CMK (cell line): Measurements from ENCODE around the gene CADM1.

Experiments used
- DNase-seq: peaks from one replicate; pipeline ENCODE4 v3.0.0-alpha.2; 2010; ENCODE audit warnings: low read depth

Gene CADM1

DNA sequence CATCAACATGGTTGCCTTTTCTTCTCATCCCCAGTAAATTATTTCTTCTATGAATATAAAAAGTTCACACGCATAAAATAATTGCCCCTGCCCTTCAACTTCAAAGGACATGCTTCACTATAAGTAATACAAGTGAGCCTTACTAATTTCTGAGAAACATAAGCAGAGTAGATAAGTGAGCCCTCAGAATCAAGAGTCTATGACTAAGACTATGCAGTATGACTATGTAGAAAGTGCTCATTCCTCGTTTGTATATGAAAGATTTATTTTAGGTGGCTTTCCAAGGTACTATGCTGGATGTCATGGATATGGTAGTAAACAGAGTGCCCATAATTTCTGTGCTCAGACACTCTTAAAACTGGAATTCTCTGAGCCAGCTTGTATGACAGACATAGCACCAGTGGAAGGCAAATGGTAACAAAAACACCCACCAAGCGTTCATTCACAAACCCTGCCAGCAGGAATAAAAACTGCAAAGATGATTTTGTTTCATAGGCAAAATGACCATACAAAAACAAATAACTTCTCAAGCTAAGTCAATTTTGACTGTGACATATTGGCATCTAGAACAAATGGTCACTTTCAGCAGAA is 189.8 kb downstream of the CADM1 start:
- no peak for DNase-seq

DNA sequence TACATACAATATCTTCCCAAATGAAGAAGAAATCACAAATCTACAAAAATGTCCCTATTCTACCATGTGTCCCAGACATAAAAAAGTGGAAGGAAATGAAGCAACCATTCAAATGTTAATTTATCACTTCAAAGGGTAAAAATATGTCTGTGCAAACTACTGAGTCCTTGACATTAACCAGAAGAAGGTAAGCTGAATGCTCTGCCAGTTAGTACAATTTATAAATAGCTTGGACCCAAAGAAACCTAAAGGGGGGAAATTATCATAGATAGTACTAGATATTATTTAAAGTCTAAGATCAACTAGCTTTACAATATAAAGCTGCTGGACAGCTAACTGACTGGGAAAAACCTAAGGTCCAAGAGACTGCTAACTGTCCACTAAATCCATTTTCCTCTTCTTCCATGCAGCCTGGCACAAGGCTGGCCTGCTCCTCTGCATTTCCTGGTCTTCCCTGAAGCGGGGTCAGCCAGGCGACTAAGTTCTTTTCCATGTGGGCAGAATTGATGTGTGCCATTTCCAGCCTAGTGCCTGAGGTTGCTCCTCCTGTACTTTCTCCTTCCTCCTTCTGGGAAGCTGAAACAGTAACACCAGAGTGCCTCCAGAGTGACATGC is 190.9 kb downstream of the CADM1 start:
- DNase-seq, result no peak

DNA sequence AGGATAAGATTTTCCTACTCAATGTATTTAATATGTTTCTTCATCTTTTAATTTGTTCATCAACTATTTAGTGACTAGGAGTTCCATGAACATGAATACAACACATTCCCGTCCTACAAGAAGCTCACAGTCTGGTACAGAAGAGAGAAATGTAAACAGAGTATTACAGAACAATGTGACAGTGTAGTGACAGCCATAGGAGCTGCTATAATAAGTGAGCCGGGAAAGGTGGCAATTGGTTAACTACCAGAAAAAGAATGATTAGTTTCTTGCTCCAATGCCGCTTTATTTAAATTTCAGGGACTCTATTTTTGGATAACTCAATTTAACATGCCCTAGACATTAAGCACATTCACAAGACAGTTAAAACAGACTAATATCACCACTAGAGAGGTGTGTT is 192.3 kb downstream of the CADM1 start:
- no peak for DNase-seq

- DNase-seq, result no peak
Measured at GRCh38 chr11:115306689-115307088, 197.5 kb downstream of the CADM1 start.

DNA sequence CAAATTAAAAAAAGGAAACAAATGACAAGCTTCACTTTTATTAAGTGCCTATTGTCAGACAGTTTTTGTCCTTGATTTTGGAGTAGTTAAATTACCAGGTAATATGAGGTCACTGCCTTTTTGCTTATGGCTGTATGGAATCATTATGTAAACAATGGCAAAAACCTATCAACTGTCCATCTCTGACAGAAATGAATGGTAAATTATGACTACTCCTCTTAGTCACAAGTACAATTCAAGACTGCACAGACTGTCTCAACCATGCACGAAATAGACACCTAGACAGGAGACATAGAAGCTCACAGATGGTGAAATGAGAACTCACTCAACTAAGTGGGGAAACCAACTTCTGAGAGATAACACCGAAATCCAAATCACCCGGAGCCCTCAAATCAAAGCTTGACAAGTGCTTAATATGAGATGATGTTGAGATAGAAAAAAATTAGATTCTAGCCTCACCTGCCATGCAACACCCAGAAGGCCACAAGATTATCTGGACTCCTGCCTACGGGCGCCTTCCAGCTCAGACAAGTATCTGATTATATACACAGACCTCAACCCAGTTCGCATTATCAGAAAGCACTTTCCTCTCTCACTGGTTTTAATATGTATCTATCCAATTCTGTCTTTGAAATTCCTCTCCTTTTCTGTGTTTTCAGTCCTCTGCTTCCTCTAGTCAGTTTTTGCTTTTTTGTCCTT is 199.3 kb downstream of the CADM1 start:
- DNase-seq, result no peak

- no peak for DNase-seq
Measured at GRCh38 chr11:115303929-115304531, 200.2 kb downstream of the CADM1 start.

GRCh38 chr11:115302946-115303703 is 201.1 kb downstream of the CADM1 start:
- DNase-seq, result no peak

GRCh38 chr11:115300660-115301428 is 203.4 kb downstream of the CADM1 start:
- no peak for DNase-seq

GRCh38 chr11:115298300-115299012 is 205.8 kb downstream of the CADM1 start:
- DNase-seq, result no peak

GRCh38 chr11:115297330-115297729 is 206.9 kb downstream of the CADM1 start:
- no peak for DNase-seq

DNA sequence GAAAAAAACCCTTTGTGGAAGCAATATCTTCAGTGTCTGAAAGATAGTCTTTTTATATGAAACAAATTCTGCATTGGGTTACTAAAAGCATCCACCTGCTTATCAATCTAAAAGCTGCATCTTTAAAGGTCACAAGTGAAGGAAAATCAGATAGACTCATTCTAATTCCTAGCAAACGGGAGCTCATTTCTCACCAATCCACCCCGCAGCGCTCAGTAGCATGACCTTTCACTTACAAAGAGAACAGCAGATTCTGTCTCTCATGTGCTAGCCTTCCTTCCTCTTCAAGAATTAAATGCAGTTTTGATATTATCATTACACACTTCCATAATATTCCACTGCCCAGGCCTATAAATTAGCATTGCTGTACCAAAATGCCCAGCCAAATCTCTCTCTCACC is 212.9 kb downstream of the CADM1 start:
- no peak for DNase-seq

- DNase-seq, result no peak
Measured at GRCh38 chr11:115290893-115291292, 213.3 kb downstream of the CADM1 start.

DNA sequence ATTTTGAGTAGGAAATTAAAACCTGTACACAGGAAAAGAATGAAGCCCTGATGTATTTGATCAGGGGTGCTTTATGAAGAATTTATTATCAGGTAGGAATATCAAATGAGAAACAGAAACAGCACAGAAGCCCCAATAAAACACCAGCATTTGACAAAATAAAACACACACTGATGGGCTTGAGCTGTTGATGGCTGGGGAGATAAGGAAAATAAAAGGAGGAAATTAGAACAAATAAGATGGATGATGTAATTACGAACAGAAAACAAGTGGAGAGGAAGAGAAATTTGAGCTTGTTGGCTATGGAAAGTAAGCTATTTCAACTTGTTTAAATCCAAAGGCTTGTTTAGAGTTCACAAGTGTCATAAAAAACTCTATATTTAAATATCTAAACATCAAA is 213.7 kb downstream of the CADM1 start:
- no peak for DNase-seq

DNA sequence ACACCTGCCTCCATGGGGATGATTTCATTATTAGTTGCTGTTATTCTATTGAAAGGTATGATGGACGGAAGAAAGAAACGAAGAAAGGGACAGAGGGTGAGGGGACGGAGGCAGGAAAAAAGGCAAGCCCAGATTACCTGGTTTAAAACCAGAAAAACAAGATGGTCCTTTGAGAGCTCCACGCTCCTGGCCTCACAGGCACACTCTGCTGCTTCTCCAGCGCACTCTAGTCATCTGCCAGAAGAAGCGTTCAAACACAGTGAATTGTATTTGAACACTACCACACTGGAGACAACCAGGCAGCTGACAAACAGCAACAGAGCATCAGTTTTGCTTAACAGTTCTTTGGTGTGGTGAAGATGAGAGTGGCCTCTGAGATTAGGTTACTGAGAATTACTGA is 216.9 kb downstream of the CADM1 start:
- no peak for DNase-seq

GRCh38 chr11:115286614-115287013 is 217.6 kb downstream of the CADM1 start:
- DNase-seq, result no peak

GRCh38 chr11:115284773-115285172 is 219.4 kb downstream of the CADM1 start:
- no peak for DNase-seq

DNA sequence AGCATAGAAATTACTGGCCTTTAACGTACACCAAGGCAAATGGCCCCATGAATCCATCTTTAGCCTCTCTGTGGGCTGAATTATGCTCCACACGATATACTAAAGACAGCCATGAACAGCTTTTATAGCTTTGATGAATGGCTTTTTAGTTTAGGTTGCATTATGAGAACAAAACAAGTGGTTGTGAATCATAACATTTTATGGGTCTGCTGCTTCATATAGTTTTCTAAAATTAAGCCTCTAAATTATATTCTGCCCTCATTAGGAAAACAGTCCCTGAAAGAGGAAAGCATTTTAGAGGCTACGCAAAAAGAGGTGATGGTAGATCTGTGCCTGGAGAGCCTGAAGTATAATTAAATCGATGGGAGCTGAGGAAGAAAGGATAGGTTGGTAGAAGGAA is 221.3 kb downstream of the CADM1 start:
- DNase-seq, result no peak

- DNase-seq, result no peak
Measured at GRCh38 chr11:115280775-115281174, 223.4 kb downstream of the CADM1 start.

DNA sequence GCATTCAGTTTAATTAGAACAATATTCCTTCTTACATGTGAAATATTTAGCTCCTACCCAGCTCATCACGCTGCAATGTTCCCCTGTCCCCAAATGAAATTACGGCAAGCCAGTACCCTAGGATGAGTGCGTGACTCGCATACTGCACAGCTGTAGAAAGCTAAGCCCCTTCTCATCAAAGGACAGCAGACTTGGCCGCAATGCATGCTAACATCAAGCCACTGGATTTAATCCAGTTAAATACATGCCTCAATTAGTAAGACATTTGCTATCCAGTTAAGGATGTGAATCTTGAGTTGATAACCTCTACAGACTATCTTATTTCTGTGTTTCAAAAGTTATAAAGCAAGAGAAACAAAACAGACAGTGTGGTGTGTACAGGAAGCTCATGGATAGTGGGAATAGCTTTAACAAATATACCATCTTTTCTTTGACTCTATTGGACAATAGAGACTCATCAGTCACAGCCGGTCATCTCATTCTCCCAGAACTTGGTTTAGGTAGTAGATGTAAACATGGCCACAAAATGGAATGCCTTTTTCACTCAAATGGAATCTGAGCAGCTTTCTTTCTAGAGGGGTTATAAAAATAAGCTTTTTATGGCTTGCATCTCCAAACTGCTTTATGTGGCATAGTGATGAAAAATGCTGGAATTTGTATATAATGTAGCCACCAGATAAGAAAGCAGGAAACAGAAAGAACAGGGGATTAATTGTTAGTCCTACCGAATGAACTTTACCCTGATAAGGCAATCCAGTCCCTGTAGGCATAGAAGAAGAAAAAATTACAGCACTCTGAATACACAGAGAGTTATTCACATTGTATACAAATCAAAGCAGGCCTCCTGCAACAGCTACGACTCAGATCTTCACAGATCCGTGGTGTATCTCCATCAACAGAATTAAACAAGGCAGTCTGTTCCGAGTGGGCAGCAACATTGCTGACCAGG is 224.1 kb downstream of the CADM1 start:
- DNase-seq, result no peak

DNA sequence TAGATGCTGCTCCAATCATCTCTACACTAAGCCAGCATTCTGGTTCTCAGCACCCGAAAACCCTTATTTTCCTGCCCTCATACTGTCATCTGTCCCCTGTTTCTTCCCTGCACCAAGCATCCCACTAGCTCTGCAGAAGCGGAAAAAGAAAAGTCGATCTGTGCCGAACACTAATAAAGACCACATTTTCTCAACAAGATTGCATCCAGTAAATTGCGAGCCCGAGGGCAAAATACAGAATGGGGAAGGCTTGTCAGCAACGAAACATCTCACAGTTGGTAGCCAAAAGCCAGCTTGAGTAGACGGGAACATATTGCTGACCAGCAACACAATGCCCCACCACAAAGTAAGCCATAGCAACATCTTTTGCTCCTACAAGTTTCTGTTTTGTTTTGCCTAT is 227.4 kb downstream of the CADM1 start:
- DNase-seq, result no peak
